Astrocyte of the spinal cord (primary cell): Measurements from ENCODE around the gene GPHA2.

Experiments used
- DNase-seq: peaks from one replicate; pipeline ENCODE4 v3.0.0; 2011; ENCODE audit warnings: low read depth, low spot score
- H3K4me3 ChIP-seq: 2 replicates; pipeline ENCODE4 v1.5.1; 2011; ENCODE audit warnings: low read depth, mild to moderate bottlenecking, low read length, moderate library complexity
- CTCF ChIP-seq: IDR thresholded peaks from 2 replicates; pipeline ENCODE4 v1.5.1; 2012; ENCODE audit warnings: low read depth, mild to moderate bottlenecking, low read length, inconsistent platforms
- in situ Hi-C: cut with HindIII; loops from 2 replicates; pipeline ENCODE4 v1.10.0; 2017; ENCODE audit warnings: low sequenced_read_pairs

GPHA2 gene

GRCh38 chr11:64931290-64931689 is 4.4 kb downstream of the GPHA2 start:
- in situ Hi-C loops, result no loop called here
- no peak for TF ChIP-seq CTCF
- no peak for DNase-seq
- H3K4me3 ChIP-seq, result no peak overlapping the region

GRCh38 chr11:64930340-64930739 is 5.4 kb downstream of the GPHA2 start:
- TF ChIP-seq CTCF, result no peak
- H3K4me3 ChIP-seq, result no peak overlapping the region
- in situ Hi-C loops, result no loop called here
- DNase-seq, result no peak

GRCh38 chr11:64929625-64930024 is 6.1 kb downstream of the GPHA2 start:
- TF ChIP-seq CTCF, result no peak
- DNase-seq, result no peak
- in situ Hi-C loops, result no loop called here
- H3K4me3 ChIP-seq, result no peak overlapping the region

GRCh38 chr11:64928957-64929356 is 6.7 kb downstream of the GPHA2 start:
- no peak overlapping the region for H3K4me3 ChIP-seq
- no peak for DNase-seq
- in situ Hi-C loops, result no loop called here
- TF ChIP-seq CTCF, result no peak

- in situ Hi-C loops, result no loop called here
- DNase-seq, result no peak
- TF ChIP-seq CTCF, result no peak
- H3K4me3 ChIP-seq, result no peak overlapping the region
Measured at GRCh38 chr11:64926689-64927088, 9.0 kb downstream of the GPHA2 start.

- H3K4me3 ChIP-seq, result peak overlapping the region; percentile 83
- TF ChIP-seq CTCF, result no peak
- in situ Hi-C loops, result no loop called here
- DNase-seq, result no peak
Measured at GRCh38 chr11:64925536-64926436, 9.9 kb downstream of the GPHA2 start.
